Measurements from ENCODE around the gene PLXNB2.

GRCh38 chr22:50313600-50313999, 6.2 kb upstream of the PLXNB2 start:
- TF ChIP-seq CTCF (IDR thresholded peaks at IDR 0.05) (no peak), POLR2A (IDR thresholded peaks at IDR 0.05; ENCODE audit: low read depth) (no peak)
